GM21423 (cell line): ENCODE data around the gene FLNB.

Experiments
- ATAC-seq: cut with Tn5 transposase; IDR thresholded peaks from one replicate; pipeline ENCODE4 v1.9.1; 2021; ENCODE audit warnings: mild to moderate bottlenecking, moderate library complexity; ENCODE audit not compliant: unreplicated experiment

FLNB gene, protein sequence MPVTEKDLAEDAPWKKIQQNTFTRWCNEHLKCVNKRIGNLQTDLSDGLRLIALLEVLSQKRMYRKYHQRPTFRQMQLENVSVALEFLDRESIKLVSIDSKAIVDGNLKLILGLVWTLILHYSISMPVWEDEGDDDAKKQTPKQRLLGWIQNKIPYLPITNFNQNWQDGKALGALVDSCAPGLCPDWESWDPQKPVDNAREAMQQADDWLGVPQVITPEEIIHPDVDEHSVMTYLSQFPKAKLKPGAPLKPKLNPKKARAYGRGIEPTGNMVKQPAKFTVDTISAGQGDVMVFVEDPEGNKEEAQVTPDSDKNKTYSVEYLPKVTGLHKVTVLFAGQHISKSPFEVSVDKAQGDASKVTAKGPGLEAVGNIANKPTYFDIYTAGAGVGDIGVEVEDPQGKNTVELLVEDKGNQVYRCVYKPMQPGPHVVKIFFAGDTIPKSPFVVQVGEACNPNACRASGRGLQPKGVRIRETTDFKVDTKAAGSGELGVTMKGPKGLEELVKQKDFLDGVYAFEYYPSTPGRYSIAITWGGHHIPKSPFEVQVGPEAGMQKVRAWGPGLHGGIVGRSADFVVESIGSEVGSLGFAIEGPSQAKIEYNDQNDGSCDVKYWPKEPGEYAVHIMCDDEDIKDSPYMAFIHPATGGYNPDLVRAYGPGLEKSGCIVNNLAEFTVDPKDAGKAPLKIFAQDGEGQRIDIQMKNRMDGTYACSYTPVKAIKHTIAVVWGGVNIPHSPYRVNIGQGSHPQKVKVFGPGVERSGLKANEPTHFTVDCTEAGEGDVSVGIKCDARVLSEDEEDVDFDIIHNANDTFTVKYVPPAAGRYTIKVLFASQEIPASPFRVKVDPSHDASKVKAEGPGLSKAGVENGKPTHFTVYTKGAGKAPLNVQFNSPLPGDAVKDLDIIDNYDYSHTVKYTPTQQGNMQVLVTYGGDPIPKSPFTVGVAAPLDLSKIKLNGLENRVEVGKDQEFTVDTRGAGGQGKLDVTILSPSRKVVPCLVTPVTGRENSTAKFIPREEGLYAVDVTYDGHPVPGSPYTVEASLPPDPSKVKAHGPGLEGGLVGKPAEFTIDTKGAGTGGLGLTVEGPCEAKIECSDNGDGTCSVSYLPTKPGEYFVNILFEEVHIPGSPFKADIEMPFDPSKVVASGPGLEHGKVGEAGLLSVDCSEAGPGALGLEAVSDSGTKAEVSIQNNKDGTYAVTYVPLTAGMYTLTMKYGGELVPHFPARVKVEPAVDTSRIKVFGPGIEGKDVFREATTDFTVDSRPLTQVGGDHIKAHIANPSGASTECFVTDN (N-terminal part only)

DNA sequence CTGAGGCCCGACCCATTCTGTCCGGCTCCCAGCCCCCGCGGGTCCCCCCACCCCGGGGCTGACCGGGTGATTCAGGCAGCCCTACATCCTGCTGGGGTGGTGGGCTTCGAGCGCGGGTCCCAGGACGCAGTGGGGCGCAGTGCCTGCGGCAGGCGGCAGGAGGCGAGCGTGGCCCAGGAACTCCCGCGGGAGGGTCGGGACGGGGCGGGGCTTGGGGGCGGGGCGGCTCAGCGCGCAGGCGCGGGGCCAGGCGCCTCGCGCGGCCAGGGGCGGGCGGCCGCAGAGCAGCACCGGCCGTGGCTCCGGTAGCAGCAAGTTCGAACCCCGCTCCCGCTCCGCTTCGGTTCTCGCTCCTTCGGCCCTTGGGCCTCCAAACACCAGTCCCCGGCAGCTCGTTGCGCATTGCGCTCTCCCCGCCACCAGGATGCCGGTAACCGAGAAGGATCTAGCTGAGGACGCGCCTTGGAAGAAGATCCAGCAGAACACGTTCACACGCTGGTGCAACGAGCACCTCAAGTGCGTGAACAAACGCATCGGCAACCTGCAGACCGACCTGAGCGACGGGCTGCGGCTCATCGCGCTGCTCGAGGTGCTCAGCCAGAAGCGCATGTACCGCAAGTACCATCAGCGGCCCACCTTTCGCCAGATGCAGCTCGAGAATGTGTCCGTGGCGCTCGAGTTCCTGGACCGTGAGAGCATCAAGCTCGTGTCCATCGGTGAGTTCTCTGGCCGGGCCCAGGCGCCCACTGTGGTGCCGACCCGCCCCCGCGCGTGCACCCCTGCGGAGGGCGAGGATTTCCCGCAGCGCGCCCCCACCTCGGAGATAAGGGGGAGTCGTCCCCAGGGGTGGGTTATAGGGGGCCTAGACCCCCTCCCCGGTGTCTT, at the start of gene FLNB:
FLNB (plus strand) TSS at position 282 of the 885 bp plus-strand sequence; CDS start at position 425, 143 bp downstream.
- ATAC-seq, result peak; percentile 67

DNA sequence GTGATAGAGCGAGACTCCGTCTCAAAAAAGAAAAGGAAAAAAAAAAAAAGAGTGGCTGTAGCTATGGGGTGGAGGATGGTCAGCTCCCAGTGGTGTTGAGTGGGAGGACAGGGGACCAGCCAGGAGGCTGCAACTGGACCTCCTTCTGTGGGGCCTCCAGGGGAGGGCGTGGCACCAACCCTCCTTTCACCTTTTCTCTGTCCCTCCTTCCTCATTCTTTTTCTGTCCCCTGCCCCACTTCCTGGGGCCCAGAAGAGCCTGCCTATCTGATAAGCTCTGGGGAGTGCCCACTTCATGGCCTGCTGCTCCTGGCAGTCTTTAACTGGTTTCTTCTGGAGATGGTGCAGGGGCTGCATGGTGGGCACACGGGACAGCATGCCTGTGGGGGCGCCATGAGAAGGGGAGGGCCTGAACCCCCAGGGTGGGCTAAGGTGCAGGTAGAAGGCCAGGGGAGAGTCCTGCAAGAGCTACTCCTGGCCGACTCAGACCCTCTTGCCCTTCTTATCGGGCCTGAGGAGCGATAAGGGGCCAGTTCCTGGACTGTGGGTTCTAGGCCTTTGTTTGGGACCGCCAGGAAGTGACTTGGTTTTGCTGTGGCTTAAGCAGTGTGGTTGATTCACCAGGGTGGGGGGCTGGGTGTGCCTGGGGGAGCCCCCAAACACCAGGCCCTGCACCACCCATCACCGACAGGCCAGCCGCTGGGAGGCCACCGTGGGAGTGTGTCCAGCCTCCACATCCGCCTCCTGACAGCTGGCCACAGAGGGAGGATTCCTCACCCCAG, 49.4 kb upstream of the FLNB start:
- no peak for ATAC-seq

DNA sequence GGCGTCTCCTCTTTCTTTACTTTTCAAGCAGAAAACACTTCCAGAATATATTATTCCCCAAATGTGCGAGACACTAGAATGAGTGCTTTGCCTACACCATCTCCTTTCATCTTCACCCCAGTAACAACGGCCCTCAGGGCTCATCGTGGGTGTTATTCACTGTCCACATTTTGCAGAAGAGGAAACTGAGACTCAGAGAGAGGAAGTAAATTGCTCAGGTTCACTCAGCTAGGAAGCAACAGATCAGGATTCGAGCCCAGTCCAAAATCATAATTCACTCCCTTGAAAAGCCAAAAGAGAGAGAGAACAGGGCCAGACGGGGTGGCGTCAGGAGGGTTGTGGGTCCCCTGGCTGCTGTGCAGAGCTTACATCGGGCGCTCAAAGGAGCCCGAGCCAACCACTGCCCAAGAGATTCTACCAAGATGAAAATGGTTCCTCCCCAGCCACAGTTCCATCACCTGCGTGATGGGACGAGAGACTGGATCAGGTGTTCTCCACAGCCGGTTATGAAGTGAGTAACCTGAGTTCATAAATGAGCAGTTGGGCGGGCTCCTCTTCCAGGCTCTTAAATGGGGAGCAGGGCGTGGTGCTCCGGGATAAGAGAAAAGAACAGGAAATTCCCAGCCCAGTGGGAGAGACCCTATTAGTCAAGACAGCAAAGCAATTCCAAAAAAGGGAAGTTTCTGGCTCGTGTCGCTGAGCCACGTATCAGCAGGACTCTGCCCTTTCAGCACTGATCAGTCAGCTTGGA, 48.6 kb upstream of the FLNB start:
- ATAC-seq, result no peak

DNA sequence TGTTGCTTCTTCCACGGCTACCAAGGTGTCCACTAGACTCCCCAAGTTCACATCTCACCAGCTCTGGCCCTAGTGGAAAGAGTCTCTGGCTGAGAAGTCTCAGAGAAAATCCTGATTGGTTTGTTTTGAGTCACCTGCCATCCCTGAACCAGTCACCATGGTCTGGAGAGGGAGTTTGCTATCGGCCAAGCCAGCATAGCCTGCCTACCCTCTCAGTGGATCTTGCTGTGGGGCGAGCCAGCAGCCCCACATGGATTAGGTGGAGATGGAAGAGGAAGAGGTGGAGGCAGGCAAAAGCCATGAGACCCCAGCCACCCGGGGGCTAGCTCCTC, 48.1 kb upstream of the FLNB start:
- ATAC-seq, result no peak

DNA sequence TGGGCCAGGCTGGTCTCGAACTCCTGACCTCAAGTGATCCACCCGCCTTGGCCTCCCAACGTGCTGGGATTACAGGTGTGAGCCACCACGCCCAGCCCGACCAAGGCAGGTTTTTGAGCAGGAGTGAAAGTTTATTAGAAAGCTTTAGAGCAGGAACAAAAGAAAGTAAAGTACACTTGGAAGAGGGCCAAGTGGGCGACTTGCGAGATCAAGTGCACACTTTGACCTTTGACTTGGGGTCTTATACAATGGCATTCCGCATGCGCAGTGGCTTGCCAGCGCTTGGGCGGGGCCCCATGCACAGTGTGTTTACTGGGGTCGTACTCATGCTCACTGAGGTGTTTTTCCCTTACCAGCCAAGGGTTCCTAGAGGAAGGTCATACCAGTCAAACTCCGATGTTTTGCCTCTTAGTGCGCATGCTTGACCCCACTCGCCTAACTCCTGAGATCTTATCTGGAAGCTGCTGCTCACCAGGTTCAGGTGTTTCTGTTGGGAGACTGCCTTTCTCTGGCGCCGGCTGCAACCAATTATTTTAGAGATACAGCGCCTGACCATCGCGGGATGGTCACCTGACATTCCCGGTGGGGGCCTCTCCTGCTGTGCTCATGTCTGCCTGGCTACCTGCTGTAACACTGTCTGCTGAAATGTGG, 46.9 kb upstream of the FLNB start:
- ATAC-seq, result no peak

DNA sequence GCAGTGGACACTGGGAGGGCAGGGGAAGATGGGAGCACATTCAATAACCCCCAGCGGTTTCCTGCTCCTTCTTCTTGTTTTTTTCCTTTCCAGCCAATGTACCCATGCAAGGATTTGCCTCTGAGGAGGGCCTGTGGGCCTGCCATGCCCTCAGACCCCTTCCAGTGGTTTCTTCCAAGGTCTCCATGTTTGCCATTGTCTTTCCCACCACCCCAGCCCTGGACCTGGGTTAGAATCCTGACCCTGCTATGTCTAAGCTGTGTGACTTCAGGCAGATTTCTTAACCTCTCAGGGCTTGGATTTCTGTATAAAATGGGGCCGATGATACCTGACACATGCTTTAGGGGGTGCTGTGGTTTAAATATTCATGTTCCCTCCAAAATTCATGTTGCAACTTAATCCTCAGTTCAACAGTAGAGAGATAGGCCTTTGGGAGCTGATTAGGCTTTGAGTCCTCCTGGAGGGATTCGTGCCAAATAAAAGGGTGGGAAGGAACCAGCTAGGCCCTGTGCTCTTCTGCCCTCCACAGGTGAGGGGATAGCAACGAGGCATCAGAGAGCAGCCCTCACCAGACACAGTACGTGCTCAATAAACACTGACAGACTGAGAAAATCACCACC, 46.3 kb upstream of the FLNB start:
- no peak for ATAC-seq

DNA sequence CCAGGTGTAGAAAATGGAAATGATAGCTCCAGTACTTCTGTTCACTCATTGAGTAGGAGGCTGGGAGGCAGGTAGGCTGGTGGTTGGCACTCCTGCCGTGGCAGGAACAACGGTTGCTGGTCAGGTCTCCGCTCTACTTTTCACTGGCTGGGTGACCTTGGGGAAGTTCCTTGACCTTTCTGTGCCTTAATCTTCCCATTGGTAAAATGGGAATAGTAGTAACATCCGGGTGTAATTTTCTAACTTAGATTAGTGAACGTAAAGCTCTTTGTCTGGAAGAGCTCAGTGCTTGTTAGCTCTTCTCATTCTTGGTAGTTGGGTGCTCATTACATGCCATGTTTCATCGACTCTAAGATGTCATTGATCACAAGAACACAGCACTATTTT, 45.8 kb upstream of the FLNB start:
- no peak for ATAC-seq

DNA sequence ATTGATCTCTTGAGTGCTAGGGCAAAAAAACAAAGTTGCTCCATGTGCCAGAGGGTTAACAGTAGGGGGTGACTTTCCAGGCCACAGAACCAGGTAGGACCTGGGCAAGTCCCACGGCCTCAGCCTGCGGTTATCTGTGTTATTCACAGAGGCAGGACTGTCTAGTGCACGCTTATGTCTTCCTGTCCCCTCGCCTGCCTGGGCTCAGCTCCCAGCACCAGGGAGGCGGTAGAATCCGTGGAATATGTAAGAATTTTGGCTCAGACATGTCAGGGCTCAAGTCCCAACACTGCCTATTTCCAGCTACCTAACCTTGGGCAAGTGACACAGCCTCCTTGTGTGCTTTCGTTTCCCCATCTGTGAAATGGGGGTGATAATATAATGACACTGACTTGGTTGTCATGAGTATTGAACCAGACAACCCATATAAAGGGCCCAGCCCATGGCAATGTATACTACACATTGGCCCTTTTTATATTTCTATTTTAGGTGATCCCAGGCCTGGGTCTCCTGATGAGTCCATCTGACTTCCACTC, 44.3 kb upstream of the FLNB start:
- ATAC-seq, result no peak

DNA sequence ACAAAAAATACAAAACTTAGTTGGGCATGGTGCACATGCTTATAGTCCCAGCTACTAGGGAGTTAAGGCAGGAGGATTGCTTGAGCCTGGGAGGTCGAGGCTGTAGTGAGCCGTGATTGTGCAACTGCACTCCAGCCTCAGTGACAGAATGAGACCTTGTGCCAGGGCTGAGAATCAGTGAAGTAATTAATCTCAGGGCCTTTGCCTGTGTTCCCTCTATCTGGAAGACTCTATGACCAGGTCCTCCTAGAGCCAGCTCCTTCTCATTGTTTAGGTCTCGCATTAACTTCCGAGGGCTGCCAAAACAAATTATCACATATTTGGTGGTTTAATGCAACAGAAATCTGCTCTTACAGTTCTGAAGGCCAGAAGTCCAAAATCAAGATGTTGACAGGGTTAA, 41.4 kb upstream of the FLNB start:
- no peak for ATAC-seq

DNA sequence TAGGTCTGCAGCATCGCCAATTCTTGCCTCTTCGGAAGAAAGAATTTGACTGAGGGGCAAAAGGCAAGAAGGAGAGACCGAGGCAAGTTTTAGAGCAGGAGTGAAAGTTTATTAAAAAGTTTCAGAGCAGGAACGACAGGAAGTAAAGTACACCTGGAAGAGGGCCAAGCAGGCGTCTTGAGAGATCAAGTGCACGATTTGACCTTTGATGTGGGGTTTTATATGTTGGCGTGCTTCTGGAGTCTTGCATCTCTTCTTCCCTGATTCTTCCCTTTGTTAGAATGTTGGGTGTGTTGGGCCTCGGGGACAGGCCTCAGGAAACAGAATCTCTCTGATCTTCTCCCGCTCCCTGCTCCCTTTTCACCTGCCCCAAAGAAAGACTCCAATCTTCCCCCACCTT, 40.6 kb upstream of the FLNB start:
- no peak for ATAC-seq

DNA sequence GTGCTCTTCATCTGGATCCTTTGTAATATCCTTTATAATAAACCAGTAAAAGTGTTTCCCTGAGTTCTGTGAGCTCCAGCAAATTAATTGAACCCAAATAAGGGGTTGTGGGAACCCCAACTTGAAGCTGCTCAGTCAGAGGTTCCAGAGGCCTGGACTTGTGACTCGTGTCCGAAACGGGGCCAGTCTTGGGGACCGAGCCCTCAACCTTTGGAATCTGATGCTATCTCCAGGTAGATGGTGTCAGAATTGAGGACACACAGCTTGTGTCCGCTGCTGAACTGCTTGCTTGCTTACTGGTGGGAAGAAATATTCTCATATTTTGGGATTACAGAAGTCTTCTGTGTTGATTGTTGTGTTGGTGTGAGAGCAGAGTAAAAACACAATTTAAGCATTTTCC, 39.7 kb upstream of the FLNB start:
- no peak for ATAC-seq

DNA sequence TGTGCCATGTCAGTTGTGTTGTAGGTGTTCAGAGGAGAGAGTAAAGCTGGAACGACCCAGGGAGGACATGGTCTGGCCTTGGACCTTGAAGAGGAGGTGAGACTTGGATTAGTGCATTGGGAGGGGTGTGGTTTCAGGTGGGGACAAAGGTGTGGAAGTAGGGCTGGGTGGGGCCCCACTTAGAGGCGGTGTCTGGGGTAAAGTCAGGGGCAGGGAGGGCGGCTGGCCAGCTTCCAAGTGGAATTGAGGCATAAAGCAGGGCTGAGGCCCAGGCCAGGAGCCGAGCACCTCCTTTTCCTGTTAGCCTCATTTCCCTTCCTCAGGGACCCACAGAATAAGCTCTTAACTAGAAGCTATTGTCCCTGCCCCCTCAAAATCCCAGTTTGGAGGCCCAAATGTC, 36.2 kb upstream of the FLNB start:
- ATAC-seq, result no peak

DNA sequence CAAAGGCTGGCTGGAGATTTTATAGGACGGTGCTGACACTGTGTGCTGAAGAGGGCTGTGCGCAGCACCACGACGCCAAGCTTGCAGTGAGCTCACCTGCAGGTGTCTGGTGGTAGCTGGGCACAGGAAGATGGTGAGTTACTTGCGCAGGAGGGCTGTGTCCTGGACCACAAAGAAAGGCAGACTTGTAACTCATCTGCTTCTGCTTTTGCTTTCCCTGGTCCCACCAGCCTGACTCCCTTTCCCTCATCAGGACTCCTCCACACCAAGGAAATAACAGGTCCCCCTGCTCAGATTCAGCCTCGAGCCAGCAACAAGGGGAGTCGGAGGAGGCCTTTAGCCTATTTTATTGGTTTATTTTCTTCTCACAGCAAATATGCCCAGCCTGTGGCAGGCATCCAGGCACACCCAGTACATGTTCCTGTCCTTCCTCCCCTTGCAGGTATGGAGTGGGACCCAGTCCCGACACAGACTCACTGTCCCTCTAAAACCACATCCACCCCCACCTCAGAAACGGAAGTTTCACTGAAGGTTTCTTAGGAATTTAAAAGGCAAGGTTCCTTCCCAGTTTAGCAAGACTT, 35.6 kb upstream of the FLNB start:
- ATAC-seq, result no peak

DNA sequence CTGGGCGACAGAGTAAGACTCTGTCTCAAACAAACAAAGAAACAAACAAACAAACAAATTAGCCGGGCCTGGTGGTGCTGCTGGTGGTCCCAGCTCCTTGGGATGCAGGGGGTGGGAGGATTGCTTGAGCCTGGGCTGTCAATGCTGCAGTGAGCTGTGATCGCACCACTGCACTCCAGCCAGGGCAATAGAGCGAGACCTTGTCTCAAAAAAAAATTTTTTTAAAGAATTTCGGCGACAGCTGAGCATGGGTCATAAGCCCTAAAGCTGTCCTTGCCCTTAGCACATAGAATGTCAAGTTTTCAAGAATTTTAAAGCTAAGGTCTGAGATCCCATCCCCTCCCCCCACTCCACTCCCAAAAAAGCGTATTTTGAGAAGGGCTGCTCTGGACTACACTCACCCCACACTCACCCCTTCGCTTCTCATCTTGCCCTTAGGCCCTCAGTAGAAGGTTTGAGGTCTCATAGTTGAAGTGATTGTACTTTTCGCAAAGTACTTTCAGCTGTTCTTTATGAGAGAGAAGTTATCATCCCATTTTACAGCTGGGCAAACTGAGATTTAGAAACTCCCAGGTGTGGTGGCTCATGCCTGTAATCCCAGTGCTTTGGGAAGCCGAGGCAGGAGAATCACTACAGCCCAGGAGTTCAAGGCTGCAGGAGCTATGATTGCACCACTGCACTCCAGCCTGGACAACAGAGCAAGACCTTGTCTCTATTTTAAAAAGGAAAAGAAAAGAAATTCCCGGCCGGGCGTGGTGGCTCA, 34.3 kb upstream of the FLNB start:
- no peak for ATAC-seq

DNA sequence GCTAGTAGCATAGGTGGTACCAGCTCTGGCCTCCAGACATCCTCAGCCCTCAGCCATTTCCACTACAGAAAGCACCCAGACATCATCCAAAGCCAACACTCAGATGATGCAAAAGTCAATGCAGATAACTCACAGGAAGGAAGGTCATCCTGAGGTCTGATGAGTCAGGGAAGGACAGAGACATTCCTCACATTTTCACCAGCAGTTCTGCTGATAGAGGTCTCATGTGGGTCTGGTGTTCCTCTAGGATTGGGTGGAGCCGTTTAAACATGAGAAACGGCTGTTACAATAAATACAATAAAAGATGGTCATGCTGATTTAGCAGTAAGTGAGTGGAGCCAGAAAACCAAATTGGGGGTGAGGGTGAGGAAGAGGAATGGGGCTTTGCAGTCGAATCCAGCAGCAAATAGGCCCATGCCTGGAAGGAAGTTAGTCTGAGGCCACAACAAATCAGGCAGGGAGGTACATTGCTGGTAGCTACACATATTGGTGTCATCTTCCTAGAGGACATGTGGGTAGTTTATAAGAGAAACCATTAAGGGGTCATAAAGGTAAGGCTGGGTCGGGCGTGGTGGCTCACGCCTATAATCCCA, 33.3 kb upstream of the FLNB start:
- ATAC-seq, result no peak

DNA sequence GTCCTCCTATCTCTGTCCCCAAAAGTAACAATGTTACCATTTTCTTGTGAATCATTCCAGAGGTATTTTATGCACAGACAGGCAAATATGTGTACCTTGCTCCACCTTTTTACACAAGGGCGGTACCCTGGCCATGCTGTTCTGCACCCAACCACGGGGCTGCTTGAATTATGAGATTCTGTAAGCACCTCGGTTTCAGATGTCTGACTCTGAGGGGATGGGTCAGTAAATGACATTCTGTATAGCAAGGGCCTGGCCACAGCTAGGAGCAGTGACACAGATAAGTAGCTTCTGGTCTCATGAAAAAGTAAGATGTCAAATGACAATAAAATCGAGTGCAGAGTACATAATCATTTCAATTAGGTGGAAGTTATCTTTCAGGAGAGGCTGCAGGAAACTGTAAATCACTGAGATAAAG, 30.4 kb upstream of the FLNB start:
- no peak for ATAC-seq
